ENCODE data around the gene SNRNP25. TPM values are rescaled to one million over a fixed set of nuclear protein-coding genes. Genes with fewer than 3 reads are reported as not detected.

SNRNP25 gene
- total RNA-seq, 1 experiment from 2014 or later, result 87.8 TPM

DNA sequence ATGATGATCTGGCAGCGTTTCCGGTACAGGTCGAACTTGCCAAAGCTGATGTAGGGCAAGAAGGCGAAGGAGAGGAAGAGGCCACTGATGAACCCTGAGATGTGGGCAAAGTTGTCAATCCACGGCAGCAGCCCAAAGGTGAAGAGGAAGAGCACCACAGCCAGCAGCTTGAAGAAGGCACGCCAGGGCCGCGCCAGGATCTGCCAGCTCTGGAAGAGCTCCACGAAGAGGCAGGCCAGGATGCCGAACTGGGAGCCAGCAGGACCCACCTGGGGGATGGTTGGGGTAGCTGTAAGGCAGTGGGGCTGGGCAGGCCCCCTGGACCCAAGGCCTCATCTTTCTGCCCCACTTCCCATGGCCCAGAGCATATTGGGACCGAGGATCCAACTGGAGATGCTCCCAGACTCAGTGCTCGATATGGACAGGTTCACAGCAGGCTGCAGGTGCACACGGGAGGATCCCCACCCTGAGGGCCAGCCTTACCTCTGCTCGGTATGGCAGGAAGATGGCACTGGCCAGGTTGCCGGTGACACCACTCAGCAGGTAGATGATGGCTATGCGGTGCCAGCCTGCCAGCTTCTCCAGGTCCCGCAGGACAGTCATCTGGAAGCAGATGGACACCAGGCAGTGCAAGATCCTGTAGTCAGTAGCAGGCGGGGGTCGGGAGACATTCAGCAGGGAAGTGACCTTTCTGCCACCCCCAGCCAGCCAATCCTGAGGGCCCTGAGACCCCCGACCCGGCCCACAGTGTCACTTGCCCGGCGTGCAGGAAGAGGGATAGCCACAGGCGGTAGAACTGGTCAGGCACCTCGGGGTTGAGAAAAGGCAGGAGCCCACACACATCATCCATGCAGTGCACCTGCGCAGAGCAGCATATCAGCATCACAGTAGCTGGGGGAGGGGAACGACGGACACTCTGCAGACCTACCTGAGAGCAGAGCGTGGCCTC lies 5.1 kb downstream of the SNRNP25 start:
- H3K9me3 ChIP-seq, result no peaks in the 10 kb centered on the region
- no peak overlapping the region for H3K4me3 ChIP-seq
- peaks cover 59% of the 10 kb centered on the region for H3K36me3 ChIP-seq
- no peak for DNase-seq
- H3K27me3 ChIP-seq, result no peaks in the 10 kb centered on the region

DNA sequence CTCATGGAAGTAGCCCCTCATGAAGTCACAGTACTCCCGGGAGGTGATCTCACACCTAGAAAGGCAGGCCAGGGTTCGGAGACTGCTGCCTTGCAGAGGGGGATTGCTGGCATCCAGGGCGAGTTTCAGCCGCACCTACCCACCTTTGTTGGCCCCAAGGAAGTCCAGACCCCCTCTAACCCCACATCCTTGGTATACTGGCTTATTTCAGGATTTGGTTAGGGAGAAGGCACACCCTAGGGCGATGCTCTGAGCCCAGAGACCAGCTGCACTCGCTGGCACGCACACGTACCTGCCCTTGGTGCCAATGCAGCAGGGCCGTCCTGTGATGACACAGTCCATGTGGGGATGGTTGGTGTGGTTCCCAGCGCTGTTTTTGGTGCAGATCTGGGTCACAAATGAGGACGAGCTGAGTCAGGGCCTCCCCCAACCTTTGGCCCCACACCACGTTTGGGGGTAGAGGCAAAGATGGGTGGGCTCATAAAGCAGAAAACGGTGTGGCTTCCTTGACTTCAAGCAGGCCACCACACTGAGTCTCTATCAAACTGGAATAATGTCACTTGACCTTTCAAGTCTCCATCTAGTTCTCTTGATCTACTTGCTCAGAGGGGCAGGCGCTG lies 5.9 kb downstream of the SNRNP25 start:
- peaks cover 67% of the 10 kb centered on the region for H3K36me3 ChIP-seq
- DNase-seq, result no peak
- H3K27me3 ChIP-seq, result no peaks in the 10 kb centered on the region
- no peaks in the 10 kb centered on the region for H3K9me3 ChIP-seq
- H3K4me3 ChIP-seq, result no peak overlapping the region

DNA sequence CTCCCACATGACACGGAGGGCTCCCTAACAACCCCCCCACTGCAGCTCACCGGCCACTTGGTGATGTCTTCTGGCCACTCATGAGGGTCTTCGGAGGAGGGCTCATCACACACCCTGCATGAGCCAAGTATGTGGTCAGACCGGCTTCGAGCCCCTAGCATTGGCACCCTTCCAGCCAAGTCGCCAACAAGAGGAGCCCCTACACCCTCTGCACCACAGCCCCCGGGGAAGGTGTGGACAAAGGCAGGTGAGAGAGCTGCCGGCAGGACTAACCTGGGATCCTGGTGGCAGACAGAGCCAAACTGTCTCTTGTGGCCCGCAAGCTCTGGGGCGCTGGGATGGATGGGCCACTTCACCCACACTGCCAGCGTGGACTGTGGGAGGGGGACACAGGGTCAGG lies 6.5 kb downstream of the SNRNP25 start:
- no peak overlapping the region for H3K4me3 ChIP-seq
- H3K36me3 ChIP-seq, result peaks cover 66% of the 10 kb centered on the region
- no peaks in the 10 kb centered on the region for H3K27me3 ChIP-seq
- no peaks in the 10 kb centered on the region for H3K9me3 ChIP-seq
- DNase-seq, result no peak

DNA sequence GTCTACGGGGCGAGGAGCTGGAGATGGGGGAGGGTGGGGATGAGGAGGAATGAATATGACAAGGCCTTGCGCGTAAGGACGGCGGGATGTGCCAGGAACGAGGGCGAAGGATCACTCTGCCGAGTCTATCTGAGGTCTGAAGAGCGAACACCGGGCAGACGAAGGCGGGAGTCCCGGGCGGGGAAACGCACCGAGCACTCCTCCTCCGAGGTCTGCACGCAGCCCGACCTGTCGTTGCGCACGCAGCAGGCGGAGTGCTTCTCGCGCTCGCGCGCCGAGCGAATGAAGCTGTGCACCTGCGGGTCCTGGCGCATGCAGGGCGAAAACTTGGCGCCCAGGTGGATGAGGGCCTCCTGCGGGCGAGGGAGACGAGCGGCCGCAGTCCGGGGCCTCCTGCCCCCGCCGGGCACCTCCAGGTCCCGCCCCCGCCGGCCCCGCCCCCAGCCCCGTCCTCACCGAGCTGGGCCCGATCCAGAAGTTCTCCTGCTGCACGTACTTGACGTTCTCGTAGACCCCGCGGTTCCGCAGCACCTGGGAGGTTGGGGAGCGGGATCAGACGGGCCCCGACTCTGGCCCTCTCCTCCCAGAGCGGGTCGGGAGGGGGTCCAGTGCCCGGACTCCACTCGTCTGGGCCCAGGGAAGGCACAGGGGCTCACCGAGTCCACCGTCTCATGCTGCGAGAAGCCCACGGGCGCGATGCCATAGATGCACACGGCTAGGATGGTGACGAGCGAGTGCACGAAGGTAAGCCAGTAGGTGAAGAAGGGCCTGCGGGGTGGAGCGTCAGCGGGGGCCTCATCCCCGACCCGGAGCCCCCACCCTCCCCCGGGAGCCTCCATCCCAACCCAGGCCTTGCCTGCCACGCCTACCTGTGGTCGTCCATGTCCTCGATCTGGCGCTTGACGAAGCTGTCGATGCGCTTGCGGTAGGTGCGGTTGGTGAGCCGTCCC lies 7.6 kb downstream of the SNRNP25 start:
- Histone ChIP-seq H3K4me3 (no peak overlapping the region), H3K27me3 (no peaks in the 10 kb centered on the region), H3K36me3 (peaks cover 57% of the 10 kb centered on the region), H3K9me3 (no peaks in the 10 kb centered on the region)
- DNase-seq, result no peak

DNA sequence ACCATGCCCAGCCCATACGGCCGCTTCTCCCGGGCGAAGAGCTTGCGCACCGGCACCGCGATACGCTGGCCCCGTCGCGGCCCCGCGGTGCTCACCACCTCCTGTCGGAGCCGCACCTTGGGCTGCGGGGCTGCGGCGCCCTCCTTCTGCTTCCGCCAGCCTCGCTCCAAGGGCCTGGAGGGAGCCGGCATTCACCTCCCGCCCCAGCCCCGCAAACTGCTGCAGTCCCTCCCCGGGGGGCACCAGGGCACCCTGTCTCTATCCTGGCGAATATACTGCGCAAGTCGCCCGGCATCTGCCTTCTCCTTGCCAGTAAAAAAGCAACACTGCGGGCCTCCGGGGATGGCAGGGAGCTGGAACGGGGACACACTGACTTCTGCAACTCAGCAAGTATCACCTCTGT lies 8.3 kb downstream of the SNRNP25 start:
- Histone ChIP-seq H3K4me3 (no peak overlapping the region), H3K36me3 (peaks cover 51% of the 10 kb centered on the region), H3K27me3 (no peaks in the 10 kb centered on the region), H3K9me3 (no peaks in the 10 kb centered on the region)
- DNase-seq, result no peak

DNA sequence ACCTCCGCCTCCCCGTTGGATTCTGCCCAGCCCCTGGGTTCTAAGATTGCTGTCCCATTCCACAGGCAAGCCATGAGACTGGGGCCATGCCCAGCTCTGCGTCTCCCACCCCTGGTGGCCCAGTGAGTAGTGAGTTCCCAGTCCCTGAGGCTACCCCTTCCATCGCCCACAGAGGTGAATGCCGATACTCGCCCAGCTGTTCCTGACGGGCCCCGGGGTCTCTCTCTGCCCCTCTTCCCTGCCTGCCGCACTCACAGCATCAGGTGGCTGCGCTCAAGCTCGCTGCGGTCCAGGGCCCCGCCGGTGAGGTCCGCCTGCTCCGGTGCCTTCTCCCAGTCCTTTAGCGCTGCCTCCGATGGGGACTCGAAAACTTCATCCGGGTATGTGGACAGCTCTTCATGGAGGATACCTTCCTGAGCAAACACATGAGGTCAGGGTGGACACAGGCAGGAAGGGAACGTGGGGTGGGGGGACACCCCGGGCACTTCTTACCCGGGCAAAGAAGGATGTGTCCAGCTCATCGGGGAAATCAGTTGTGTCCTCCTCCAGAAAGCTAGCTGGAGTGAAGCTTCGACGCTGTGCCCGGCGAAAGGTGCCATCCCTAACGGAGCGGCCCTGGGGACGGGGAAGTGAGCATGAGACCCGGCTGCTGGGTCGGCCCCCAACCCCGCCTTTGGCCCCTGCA lies 8.8 kb downstream of the SNRNP25 start:
- Histone ChIP-seq H3K9me3 (no peaks in the 10 kb centered on the region), H3K36me3 (peaks cover 47% of the 10 kb centered on the region), H3K4me3 (no peak overlapping the region), H3K27me3 (no peaks in the 10 kb centered on the region)
- no peak for DNase-seq

DNA sequence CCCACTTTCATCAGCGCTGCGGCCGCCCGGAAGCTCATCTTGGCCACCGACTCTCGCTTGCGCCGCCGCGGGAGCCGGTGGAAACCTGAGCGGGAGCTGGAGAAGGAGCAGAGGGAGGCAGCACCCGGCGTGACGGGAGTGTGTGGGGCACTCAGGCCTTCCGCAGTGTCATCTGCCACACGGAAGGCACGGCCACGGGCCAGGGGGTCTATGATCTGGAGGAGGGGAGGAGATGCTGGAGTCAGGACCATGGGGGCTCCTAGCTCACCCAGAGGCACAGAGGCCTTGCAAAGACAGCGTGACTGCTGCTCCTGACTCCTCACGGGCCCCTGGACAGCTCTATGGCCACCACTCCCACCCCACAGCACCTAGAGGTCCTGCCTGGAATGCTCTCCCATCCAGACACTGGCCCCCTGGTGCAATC lies 9.4 kb downstream of the SNRNP25 start:
- H3K4me3 ChIP-seq, result no peak overlapping the region
- no peak for DNase-seq
- peaks cover 41% of the 10 kb centered on the region for H3K36me3 ChIP-seq
- no peaks in the 10 kb centered on the region for H3K9me3 ChIP-seq
- no peaks in the 10 kb centered on the region for H3K27me3 ChIP-seq

DNA sequence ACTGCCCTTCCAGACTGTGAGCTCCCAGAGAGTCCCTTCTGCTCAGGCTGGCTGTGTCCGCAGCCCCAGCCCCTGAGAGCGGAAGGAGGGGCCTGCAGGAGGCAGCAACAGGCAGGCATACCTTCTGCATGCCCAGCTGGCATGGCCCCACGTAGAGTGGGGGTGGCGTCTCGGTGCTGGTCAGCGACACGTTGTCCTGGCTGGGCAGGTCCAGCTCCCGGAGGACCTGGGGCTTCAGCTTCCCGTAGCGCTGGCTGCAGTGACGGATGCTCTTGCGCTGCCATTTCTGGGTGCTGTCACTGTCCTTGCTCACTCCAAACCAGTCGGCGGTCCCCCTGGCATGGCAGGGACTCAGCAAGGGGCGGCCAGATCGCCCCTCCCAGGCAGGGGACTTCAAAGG lies 9.8 kb downstream of the SNRNP25 start:
- DNase-seq, result no peak
- Histone ChIP-seq H3K4me3 (no peak overlapping the region), H3K36me3 (peaks cover 39% of the 10 kb centered on the region), H3K27me3 (no peaks in the 10 kb centered on the region), H3K9me3 (no peaks in the 10 kb centered on the region)

DNA sequence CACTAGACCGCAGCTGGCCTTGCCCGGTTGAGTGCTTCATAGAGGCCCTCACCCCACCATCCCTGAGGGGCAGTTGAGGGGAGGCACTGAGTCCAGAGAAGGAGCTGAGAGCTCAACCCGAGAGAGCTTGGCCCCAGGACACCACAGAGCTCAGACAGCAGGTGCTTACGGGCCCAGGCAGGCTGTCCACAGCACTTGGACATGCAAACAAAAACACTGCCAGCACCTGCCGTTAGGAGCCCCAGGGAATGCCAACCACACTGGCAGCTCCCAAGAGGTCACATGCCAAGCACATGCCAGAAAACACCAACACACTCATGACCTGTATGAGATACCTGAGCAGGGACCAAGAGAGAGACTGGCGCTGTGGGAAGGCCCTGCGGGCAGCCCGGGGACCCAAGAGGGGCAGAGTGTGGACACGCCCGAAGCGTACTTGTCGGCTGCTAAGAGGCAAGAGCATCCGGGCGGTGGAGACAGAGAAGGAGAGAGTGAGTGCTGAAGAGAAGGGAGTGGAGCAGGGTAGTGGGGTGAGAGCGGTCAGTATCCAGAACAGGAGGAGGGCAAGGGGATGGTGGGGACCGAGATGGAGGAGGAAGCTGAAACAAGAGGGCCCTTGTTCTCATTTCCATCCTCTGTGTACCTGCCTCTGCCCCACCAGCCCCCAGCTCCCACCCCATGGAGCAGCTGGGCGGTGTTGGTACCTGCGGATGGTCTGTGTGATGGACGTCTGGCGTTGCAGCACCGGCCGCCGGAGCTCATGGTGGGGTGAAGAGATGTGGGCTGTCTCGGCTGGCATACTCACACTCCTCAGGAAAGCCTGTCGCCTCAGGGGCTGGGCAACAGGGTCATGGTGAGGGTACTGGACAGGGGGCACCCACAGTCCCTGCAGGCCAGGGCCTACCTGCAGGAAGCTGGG lies 10.6 kb downstream of the SNRNP25 start:
- no peak for DNase-seq
- H3K4me3 ChIP-seq, result no peak overlapping the region

DNA sequence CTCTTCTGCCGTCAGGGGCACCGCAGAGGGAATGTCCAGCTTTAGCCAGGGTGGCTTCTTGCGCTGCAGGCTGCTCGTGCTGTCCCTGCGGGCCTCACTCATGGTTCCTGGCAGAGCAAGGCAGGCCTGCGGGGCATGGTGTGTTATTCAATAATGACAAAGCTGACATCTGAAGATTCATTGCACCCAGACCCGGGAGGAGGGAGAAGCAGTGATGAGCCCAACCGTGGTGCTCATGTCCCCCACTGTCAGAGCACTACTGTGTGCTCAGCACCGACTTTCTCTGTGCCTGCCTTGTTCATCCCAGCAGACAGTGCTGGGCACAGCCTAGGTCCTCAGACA lies 11.3 kb downstream of the SNRNP25 start:
- Histone ChIP-seq H3K27me3 (no peaks in the 10 kb centered on the region), H3K4me3 (no peak overlapping the region), H3K36me3 (peaks cover 28% of the 10 kb centered on the region), H3K9me3 (no peaks in the 10 kb centered on the region)
- no peak for DNase-seq

More for the DNA sequence above, 10.6 kb downstream of the SNRNP25 start:
- H3K36me3 ChIP-seq, result peaks cover 31% of the 10 kb centered on the region
- no peaks in the 10 kb centered on the region for H3K9me3 ChIP-seq
- no peaks in the 10 kb centered on the region for H3K27me3 ChIP-seq

DNA sequence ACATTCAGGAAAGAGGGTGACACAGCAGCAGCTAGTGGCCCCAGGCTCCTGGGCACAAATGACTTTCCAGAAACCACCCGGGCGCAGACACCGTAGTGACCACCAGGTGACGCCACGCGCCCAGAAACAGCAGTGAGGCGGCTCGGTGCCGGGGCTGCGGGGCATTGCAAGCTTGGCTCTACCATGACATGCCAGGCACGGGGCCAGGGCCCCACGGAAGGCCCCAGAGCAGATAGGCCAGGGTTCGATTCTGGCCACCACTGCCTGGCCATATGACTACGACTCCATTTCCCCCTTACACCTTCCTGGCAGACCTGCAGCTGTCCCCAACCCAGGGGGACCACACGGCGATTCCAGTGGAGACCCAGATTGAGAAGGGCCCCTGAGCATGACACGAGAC lies 12.1 kb downstream of the SNRNP25 start:
- Histone ChIP-seq H3K27me3 (no peaks in the 10 kb centered on the region), H3K4me3 (no peak overlapping the region), H3K36me3 (peaks cover 22% of the 10 kb centered on the region), H3K9me3 (no peaks in the 10 kb centered on the region)
- peak; percentile 76 for DNase-seq

DNA sequence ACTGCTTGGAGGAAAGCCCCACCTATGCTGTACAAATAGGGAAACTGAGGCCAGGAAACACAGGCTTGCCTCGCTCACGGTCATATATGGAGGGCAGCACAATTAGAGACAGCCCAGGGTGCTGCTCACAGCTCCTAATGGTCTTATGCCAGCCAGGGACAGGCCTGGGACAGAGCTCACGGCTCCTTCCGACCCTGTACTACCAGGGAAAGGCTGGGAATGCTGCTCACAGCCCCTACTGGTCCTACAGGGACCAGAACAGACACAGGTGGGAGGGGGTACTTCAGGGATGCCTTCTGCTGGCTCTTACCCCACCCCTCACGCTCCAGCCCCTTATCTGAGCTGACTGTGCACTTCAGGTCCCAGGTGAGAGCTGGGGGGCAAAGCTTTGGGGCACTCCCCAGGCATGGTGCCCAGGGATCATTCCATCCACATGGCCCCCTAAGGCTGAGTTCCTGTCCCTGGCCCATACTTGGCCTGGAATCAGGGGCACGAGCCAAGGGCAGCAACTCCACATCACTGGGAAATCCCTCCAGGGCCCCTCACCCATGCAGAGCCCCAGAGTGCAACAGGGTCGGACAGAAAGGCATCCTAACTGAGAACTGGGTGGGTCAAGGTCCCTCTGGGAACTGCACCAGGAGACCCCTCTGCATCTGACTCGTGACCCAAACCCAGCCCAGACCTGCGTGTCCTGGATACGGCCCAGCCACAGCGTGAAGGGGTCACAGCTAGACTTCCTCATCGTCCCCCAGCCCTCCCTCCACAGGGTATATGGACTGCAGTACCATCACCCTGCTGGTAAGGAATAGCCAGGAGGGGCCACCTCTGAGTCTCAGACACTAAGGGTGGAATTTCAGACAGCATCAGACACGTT lies 12.9 kb downstream of the SNRNP25 start:
- Histone ChIP-seq H3K9me3 (no peaks in the 10 kb centered on the region), H3K27me3 (no peaks in the 10 kb centered on the region), H3K4me3 (no peak overlapping the region), H3K36me3 (peaks cover 19% of the 10 kb centered on the region)
- no peak for DNase-seq

DNA sequence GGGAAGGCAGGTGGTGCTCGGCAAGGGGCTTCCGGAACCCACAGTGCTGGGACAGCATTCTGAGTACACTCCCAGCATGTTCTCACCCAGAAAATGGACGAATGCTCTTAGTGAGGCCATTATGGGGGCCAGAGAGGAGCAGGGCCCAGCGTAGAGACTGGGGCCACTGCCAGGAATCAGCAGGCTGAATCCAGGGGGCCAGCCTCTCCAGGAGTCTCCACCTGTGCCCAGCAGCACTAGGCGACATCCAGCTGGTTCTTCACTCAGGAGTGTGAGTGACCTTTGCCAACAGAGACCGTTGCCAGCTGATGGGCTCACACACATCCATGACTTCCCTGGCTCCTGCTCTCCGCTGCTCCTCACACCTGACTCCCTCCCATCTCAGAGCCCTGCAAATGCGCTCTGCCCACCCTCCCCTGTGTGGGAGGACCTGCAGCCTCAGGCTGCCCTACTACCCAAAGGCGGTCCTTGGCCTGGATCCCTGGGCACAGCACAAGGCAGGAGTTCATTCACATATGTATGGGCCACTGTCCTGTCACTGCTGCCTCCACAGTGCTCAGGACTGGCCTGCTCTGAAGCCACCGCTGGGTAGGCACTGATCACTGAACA lies 13.7 kb downstream of the SNRNP25 start:
- H3K27me3 ChIP-seq, result no peaks in the 10 kb centered on the region
- no peak for DNase-seq
- H3K9me3 ChIP-seq, result no peaks in the 10 kb centered on the region
- H3K4me3 ChIP-seq, result no peak overlapping the region
- peaks cover 19% of the 10 kb centered on the region for H3K36me3 ChIP-seq
